Osteoblast (primary cell): Measurements from ENCODE around the gene TNRC6A. TPM values are rescaled to one million over a fixed set of nuclear protein-coding genes. Genes with fewer than 3 reads are reported as not detected.
A peak's percentile ranks its signal among the peaks of the same experiment; 100 is the strongest.

Source experiments
- DNase-seq: peaks from one replicate; pipeline ENCODE4 v3.0.0; 2011; ENCODE audit warnings: low spot score, mixed read lengths; ENCODE audit not compliant: insufficient read length; ENCODE audit errors: missing footprints
- H2AFZ ChIP-seq: 2 replicates; pipeline ENCODE4 v1.6.0; 2011; ENCODE audit warnings: mild to moderate bottlenecking, low read length
- H3K27ac ChIP-seq: 2 replicates; pipeline ENCODE4 v1.5.1; 2011; ENCODE audit warnings: mild to moderate bottlenecking, low read depth, low read length, moderate library complexity
- H3K27me3 ChIP-seq: 2 replicates; pipeline ENCODE4 v1.6.0; 2012; ENCODE audit warnings: mild to moderate bottlenecking, control low read depth, inconsistent platforms, low read length, moderate library complexity; ENCODE audit not compliant: insufficient read depth
- H3K36me3 ChIP-seq: 2 replicates; pipeline ENCODE4 v1.5.1; 2011; ENCODE audit warnings: mild to moderate bottlenecking, low read length, control low read depth, moderate library complexity; ENCODE audit not compliant: insufficient read depth
- H3K4me1 ChIP-seq: 2 replicates; pipeline ENCODE4 v1.5.1; 2011; ENCODE audit warnings: mild to moderate bottlenecking, low read length, control low read depth, moderate library complexity; ENCODE audit not compliant: insufficient read depth
- H3K4me2 ChIP-seq: 2 replicates; pipeline ENCODE4 v1.6.0; 2011; ENCODE audit warnings: mild to moderate bottlenecking, low read length; ENCODE audit not compliant: insufficient read depth
- H3K4me3 ChIP-seq: fragments of 200-600 bp; sonication (generic); 3 replicates; pipeline ENCODE4 v1.5.1; 2012; ENCODE audit warnings: mild to moderate bottlenecking, low read length, inconsistent platforms; ENCODE audit not compliant: insufficient read depth
- H3K79me2 ChIP-seq: 2 replicates; pipeline ENCODE4 v1.6.0; 2012; ENCODE audit warnings: mild to moderate bottlenecking, low read length, control low read depth, inconsistent platforms; ENCODE audit not compliant: insufficient read depth
- H3K9me3 ChIP-seq: 2 replicates; pipeline ENCODE4 v1.5.1; 2011; ENCODE audit warnings: low read depth, low read length, control low read depth
- H4K20me1 ChIP-seq: 2 replicates; pipeline ENCODE4 v1.6.0; 2012; ENCODE audit warnings: mild to moderate bottlenecking, low read length, control low read depth; ENCODE audit not compliant: insufficient read depth
- total RNA-seq: library from RNA; depleted of rRNA; stranded (reverse); fragments of >200 nt; gene quantifications from 2 replicates; pipeline ENCODE4 v1.2.3, GENCODE V29; 2012
- TF ChIP-seq, protein P1 (sequence below): IDR thresholded peaks from 2 replicates; pipeline ENCODE4 v1.5.1; 2011; ENCODE audit warnings: mild to moderate bottlenecking, low read depth, low read length, moderate library complexity; ENCODE audit errors: extremely low read depth

Gene TNRC6A
- total RNA-seq, 1 donor: 38.0 TPM

DNA sequence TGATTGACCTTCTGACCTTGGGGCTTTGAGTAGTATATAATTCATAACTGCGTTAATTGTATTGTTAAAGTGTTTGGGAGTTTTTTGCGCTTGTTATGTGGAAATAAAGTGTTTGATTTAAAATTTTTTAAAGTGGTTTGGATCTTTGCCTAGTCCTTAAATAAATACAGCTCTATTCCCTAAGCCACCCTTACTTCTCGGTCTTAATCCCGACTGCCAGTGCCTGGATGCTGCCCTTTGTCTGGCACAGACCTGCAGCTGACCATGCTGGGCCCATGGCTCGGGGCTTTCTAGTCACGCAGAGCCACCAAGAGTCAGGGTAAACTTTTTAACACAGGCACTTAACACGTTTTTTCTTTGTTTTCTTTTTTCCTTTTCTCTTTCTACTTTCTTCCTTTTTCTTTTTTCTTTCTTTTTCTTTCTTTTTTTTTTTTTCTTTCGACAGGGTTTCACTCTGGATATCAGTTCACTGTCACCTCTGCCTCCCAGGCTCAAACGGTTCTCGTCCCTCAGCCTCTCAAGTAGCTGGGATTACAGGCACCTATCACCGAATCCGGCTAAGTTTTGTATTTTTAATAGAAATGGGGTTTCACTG is 96.7 kb downstream of the TNRC6A start:
- Histone ChIP-seq H3K4me2 (no peak overlapping the region), H4K20me1 (peaks cover 1% of the 10 kb centered on the region), H3K4me3 (no peak overlapping the region), H3K79me2 (no peaks in the 10 kb centered on the region), H3K9me3 (no peaks in the 10 kb centered on the region), H2AFZ (no peak overlapping the region), H3K27me3 (no peaks in the 10 kb centered on the region), H3K27ac (no peak overlapping the region), H3K36me3 (peaks cover 52% of the 10 kb centered on the region), H3K4me1 (no peaks in the 10 kb centered on the region)
- DNase-seq: no peak
- TF ChIP-seq, protein P1, sequence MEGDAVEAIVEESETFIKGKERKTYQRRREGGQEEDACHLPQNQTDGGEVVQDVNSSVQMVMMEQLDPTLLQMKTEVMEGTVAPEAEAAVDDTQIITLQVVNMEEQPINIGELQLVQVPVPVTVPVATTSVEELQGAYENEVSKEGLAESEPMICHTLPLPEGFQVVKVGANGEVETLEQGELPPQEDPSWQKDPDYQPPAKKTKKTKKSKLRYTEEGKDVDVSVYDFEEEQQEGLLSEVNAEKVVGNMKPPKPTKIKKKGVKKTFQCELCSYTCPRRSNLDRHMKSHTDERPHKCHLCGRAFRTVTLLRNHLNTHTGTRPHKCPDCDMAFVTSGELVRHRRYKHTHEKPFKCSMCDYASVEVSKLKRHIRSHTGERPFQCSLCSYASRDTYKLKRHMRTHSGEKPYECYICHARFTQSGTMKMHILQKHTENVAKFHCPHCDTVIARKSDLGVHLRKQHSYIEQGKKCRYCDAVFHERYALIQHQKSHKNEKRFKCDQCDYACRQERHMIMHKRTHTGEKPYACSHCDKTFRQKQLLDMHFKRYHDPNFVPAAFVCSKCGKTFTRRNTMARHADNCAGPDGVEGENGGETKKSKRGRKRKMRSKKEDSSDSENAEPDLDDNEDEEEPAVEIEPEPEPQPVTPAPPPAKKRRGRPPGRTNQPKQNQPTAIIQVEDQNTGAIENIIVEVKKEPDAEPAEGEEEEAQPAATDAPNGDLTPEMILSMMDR: no peak

DNA sequence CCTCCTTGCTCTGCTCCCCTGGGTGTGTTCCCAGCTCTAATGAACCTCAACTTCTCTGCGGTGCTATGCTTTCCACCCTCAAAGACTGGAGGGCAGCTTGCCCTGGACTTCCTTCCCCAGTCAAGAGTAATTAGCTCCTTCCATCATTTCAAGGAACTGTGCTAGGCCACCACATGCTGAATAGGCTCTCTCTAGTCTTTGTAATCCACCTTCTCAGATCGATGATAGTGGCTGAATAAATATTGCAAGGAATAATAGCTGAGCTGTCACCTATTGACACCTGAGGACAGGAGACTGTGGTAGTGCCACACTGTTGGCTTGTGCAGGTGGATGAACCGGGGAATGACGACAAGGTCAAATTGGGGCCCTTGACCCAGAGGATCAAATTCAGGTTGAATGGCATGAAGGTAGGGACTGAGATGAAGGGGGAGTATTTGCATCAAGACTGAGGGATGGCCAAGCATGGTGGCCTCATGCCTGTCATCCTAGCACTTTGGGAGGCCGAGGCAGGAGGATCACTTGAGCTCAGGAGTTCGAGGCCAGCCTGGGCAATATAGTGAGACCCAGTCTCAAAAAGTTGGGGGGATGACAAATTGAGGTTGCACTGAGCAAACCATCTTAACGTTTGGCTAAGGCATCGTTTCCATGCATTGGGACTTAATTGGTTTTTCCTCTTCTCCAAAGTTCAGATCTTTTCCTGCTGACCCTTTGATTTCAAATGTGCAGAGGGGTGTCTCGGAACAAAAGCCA is 97.5 kb downstream of the TNRC6A start:
- Histone ChIP-seq H3K4me1 (no peaks in the 10 kb centered on the region), H3K4me2 (no peak overlapping the region), H3K36me3 (peaks cover 44% of the 10 kb centered on the region), H4K20me1 (no peaks in the 10 kb centered on the region), H3K4me3 (no peak overlapping the region), H3K27ac (no peak overlapping the region), H3K27me3 (no peaks in the 10 kb centered on the region), H3K79me2 (no peaks in the 10 kb centered on the region), H3K9me3 (no peaks in the 10 kb centered on the region), H2AFZ (no peak overlapping the region)
- peak; percentile 50 for DNase-seq
- TF ChIP-seq, protein P1: no peak

- Histone ChIP-seq H3K9me3 (no peaks in the 10 kb centered on the region), H3K36me3 (peaks cover 26% of the 10 kb centered on the region), H3K4me2 (no peak overlapping the region), H2AFZ (no peak overlapping the region), H3K79me2 (no peaks in the 10 kb centered on the region), H3K27ac (no peak overlapping the region), H3K4me1 (no peaks in the 10 kb centered on the region), H4K20me1 (no peaks in the 10 kb centered on the region), H3K4me3 (no peak overlapping the region), H3K27me3 (no peaks in the 10 kb centered on the region)
- TF ChIP-seq, protein P1: no peak
- DNase-seq: no peak
Measured at GRCh38 chr16:24829153-24829552, 99.7 kb downstream of the TNRC6A start.

- Histone ChIP-seq H3K4me2 (no peak overlapping the region), H3K4me1 (peaks cover 4% of the 10 kb centered on the region), H3K36me3 (peaks cover 3% of the 10 kb centered on the region), H3K4me3 (no peak overlapping the region), H3K79me2 (no peaks in the 10 kb centered on the region), H3K27me3 (no peaks in the 10 kb centered on the region), H3K9me3 (no peaks in the 10 kb centered on the region), H4K20me1 (no peaks in the 10 kb centered on the region), H2AFZ (no peak overlapping the region), H3K27ac (no peak overlapping the region)
- DNase-seq: no peak
- TF ChIP-seq, protein P1: no peak
Measured at GRCh38 chr16:24833352-24833751, 103.9 kb downstream of the TNRC6A start.
